KMS-11 (cell line): ENCODE data around the gene ALX3.

ENCODE experiments used
- H2AFZ ChIP-seq: fragments of 200-600 bp; sonication (generic); 2 replicates; pipeline ENCODE4 v1.6.1; 2016; ENCODE audit warnings: antibody characterized with exemption, mixed run types, low read depth
- H3K27ac ChIP-seq: fragments of 200-600 bp; sonication (generic); 2 replicates; pipeline ENCODE4 v1.6.1; 2016; ENCODE audit warnings: mild to moderate bottlenecking, mixed run types
- H3K27me3 ChIP-seq: fragments of 200-600 bp; sonication (generic); 2 replicates; pipeline ENCODE4 v1.6.1; 2017; ENCODE audit warnings: mild to moderate bottlenecking, low read depth, mixed run types, moderate library complexity; ENCODE audit not compliant: insufficient read depth
- H3K36me3 ChIP-seq: fragments of 200-600 bp; sonication (generic); 2 replicates; pipeline ENCODE4 v1.6.1; 2017; ENCODE audit warnings: mild to moderate bottlenecking, mixed run types; ENCODE audit not compliant: insufficient read depth
- H3K4me1 ChIP-seq: fragments of 200-600 bp; sonication (generic); 2 replicates; pipeline ENCODE4 v1.6.1; 2016; ENCODE audit warnings: mild to moderate bottlenecking, low read depth, mixed run types; ENCODE audit not compliant: poor library complexity, severe bottlenecking
- H3K4me2 ChIP-seq: fragments of 200-600 bp; sonication (generic); 2 replicates; pipeline ENCODE4 v1.7.0; 2016; ENCODE audit warnings: mild to moderate bottlenecking, mixed run types
- H3K4me3 ChIP-seq: fragments of 200-600 bp; sonication (generic); IDR thresholded peaks from 2 replicates; pipeline ENCODE4 v1.6.1; 2017; ENCODE audit warnings: low read depth, low read length, mixed read lengths; ENCODE audit not compliant: insufficient read depth
- H3K79me2 ChIP-seq: fragments of 200-600 bp; sonication (generic); 2 replicates; pipeline ENCODE4 v1.6.1; 2016; ENCODE audit warnings: low read depth, mixed run types; ENCODE audit not compliant: insufficient read depth
- H3K9ac ChIP-seq: fragments of 200-600 bp; sonication (generic); 2 replicates; pipeline ENCODE4 v1.6.1; 2016; ENCODE audit warnings: mild to moderate bottlenecking, mixed run types
- H4K20me1 ChIP-seq: fragments of 200-600 bp; sonication (generic); 2 replicates; pipeline ENCODE4 v1.6.1; 2016; ENCODE audit warnings: mild to moderate bottlenecking, mixed run types; ENCODE audit not compliant: insufficient read depth
- CTCF ChIP-seq: fragments of 200-600 bp; sonication (generic); conservative IDR thresholded peaks from 2 replicates; pipeline ENCODE4 v1.6.1; 2017; ENCODE audit warnings: low read depth, mild to moderate bottlenecking, antibody characterized with exemption, low read length, moderate library complexity, mixed read lengths

ALX3 gene

DNA sequence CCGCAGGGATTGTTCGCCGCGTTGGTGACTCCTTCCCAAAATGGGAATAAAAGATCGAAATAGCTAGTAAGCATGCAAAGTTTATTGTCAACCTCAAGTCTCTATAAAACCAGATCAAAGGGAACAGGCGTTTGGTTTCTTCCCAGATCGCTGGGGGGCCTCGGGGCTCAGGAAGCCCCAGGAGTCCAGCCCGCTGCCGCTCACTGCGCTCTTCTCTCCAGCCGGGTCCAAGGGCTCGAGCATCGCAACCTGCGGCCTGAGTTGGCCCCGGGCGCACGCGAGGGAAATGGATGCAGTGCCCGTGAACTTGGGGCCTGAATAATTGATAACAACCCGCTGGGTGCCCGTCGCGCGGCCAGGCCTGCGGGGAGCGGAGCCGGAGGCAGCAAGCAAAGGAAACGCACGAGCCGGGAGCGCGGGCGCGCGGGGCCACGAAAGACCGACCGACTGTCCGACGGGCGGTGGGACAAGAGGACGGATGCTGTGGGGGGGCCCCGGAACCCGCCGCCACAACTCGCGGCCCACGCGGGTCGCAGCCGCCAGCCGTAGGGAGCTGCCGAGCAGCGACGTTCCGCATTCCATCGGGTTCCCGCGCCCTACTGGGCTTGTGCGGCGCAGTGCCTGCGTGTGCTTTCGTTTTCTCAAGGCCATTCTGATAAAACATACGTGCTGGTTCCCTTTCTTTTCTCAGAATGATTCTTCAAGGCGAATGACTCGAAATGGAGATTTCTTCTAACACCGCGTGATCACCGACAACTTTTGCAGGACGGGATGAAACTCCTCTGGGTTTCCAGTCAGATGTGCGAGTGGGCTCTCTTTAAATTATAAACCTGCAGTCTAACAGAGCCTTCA, 14.0 kb upstream of the ALX3 start:
- Histone ChIP-seq H2AFZ (no peak overlapping the region), H3K27me3 (peaks cover 18% of the 10 kb centered on the region; the same call in 1 of the 2 replicates), H4K20me1 (no peaks in the 10 kb centered on the region), H3K27ac (no peak overlapping the region), H3K4me1 (no peaks in the 10 kb centered on the region), H3K36me3 (no peaks in the 10 kb centered on the region), H3K4me3 (no peak overlapping the region), H3K79me2 (no peaks in the 10 kb centered on the region), H3K9ac (no peak overlapping the region), H3K4me2 (no peak overlapping the region)
- no peak for TF ChIP-seq CTCF

DNA sequence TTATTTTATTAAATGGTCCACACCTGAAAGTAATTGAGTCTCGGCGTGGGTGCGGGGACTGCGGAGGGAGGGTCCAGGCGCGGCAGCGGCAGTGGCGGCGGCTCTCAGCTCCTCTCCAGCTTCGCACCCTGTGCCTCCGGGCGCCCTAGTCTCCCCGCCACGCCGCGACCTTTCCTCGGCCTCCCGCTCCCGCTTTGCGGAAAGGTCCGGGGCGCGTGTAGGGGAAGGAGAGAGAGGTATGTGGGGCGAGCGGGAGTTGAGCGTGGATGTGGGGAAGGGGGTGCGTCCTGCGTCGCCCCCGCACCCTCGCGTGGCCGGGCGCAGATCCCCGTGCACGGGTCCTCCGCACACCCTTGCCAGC, 13.4 kb upstream of the ALX3 start:
- TF ChIP-seq CTCF, result no peak
- Histone ChIP-seq H4K20me1 (no peaks in the 10 kb centered on the region), H3K9ac (no peak overlapping the region), H3K27ac (no peak overlapping the region), H3K4me1 (no peaks in the 10 kb centered on the region), H3K79me2 (no peaks in the 10 kb centered on the region), H3K4me2 (no peak overlapping the region), H3K27me3 (peaks cover 18% of the 10 kb centered on the region; the same call in 1 of the 2 replicates), H3K4me3 (no peak overlapping the region), H3K36me3 (no peaks in the 10 kb centered on the region), H2AFZ (no peak overlapping the region)

DNA sequence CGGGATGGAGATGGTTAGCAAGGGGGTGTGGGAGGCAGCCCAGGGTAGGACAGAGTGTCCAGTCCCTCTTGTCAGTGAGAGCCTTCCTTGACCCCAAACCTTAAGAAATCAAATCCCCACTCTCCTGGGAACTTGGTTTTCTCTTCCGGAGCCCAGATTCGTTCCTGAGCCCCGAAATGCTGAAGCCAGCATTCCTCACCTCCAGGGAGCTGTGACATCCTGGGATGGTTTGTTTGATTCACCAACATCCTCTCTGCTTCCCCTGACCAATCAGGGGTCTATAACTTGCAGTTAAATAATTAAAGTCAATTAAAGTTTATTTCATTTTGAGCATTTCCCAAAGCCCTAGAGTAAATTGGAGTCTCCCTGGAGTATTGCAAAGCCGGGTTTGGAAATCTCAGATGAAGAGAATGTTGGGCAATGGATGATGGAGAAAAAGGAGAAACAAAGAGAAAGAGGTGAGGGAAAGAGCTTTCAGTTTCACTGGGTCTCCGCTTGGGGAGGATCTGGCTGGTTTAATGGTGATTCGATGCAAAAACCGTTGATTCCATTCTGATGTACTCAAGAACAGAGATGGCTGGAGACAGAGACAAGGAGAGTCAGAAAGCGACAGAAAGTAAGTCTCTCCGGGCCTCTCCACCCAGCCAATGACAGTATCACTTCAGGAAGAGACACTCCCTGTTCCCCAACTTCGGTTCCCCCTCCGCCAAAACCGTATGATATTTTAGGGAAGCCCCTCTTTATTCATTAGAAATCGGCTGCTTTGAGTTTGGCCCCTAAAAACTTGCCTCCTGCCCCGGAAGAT, 12.8 kb upstream of the ALX3 start:
- Histone ChIP-seq H3K4me3 (no peak overlapping the region), H3K27ac (no peak overlapping the region), H3K27me3 (peaks cover 18% of the 10 kb centered on the region; the same call in 1 of the 2 replicates), H3K9ac (no peak overlapping the region), H4K20me1 (no peaks in the 10 kb centered on the region), H2AFZ (no peak overlapping the region), H3K4me2 (no peak overlapping the region), H3K79me2 (no peaks in the 10 kb centered on the region), H3K36me3 (no peaks in the 10 kb centered on the region), H3K4me1 (no peaks in the 10 kb centered on the region)
- TF ChIP-seq CTCF, result no peak

DNA sequence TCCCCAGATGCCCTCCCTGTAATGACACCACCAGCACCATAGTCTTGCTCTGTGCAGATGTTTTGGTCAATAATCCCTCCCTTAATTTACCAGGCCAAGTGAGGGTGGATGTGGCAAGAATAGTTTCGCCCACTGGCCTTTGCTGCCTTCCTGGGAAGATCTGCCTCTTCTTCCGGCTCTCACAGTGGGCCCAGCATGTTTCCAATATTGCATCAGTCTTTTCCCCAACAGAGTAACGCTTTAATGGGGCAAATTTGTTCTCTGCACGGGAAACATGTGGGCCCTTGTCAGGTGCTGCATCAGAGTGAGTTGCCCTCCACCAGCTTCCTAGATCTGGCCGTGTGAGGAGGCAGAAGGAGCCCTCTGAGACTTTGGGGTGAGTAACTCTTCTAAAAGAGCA, 12.0 kb upstream of the ALX3 start:
- H3K4me3 ChIP-seq, result no peak overlapping the region
- TF ChIP-seq CTCF, result no peak
- H3K9ac ChIP-seq, result no peak overlapping the region
- H4K20me1 ChIP-seq, result no peaks in the 10 kb centered on the region
- H3K27me3 ChIP-seq, result peaks cover 18% of the 10 kb centered on the region; the same call in 1 of the 2 replicates
- H3K27ac ChIP-seq, result no peak overlapping the region
- H3K79me2 ChIP-seq, result no peaks in the 10 kb centered on the region
- H3K4me1 ChIP-seq, result no peaks in the 10 kb centered on the region
- H3K4me2 ChIP-seq, result no peak overlapping the region
- H2AFZ ChIP-seq, result no peak overlapping the region
- H3K36me3 ChIP-seq, result no peaks in the 10 kb centered on the region
